H9 (cell line): ENCODE data around the gene DUSP21. TPM values are rescaled to one million over a fixed set of nuclear protein-coding genes. Genes with fewer than 3 reads are reported as not detected.

Experiments used
- DNase-seq: peaks from one replicate; pipeline ENCODE4 v3.0.0-alpha.2; 2017
- H2AFZ ChIP-seq: one replicate; pipeline ENCODE4 v1.6.1; 2013; ENCODE audit warnings: mild to moderate bottlenecking, low read length, control low read depth, moderate library complexity
- H2AK5ac ChIP-seq: 2 replicates; pipeline ENCODE4 v1.6.1; 2013; ENCODE audit warnings: low read length, control low read depth, mixed read lengths; ENCODE audit not compliant: insufficient read length
- H2BK120ac ChIP-seq: one replicate; pipeline ENCODE4 v1.6.1; 2013; ENCODE audit warnings: low read depth, mild to moderate bottlenecking, low read length, control low read depth, inconsistent platforms; ENCODE audit not compliant: poor library complexity, severe bottlenecking
- H2BK12ac ChIP-seq: 2 replicates; pipeline ENCODE4 v1.6.1; 2013; ENCODE audit warnings: low read length, control low read depth, mixed read lengths, low read depth; ENCODE audit not compliant: insufficient read length
- H2BK15ac ChIP-seq: 2 replicates; pipeline ENCODE4 v1.6.1; 2013; ENCODE audit warnings: low read depth, low read length, control low read depth
- H2BK20ac ChIP-seq: one replicate; pipeline ENCODE4 v1.6.1; 2013; ENCODE audit warnings: low read depth, mild to moderate bottlenecking, low read length, control low read depth, inconsistent platforms; ENCODE audit not compliant: poor library complexity, severe bottlenecking
- H2BK5ac ChIP-seq: 2 replicates; pipeline ENCODE4 v1.6.1; 2013; ENCODE audit warnings: low read length, control low read depth, mixed read lengths; ENCODE audit not compliant: insufficient read length
- H3K14ac ChIP-seq: 2 replicates; pipeline ENCODE4 v1.6.1; 2013; ENCODE audit warnings: low read length, control low read depth; ENCODE audit not compliant: insufficient read depth
- H3K18ac ChIP-seq: 2 replicates; pipeline ENCODE4 v1.6.1; 2013; ENCODE audit warnings: low read depth, mild to moderate bottlenecking, mixed read lengths, low read length, control low read depth; ENCODE audit not compliant: insufficient read length
- H3K23ac ChIP-seq: 2 replicates; pipeline ENCODE4 v1.6.1; 2013; ENCODE audit warnings: low read length, control low read depth, mixed read lengths, low read depth; ENCODE audit not compliant: insufficient read length
- H3K23me2 ChIP-seq: 2 replicates; pipeline ENCODE4 v1.6.1; 2013; ENCODE audit warnings: low read depth, mild to moderate bottlenecking, mixed read lengths, low read length, control low read depth; ENCODE audit not compliant: insufficient read length, poor library complexity, severe bottlenecking
- H3K27ac ChIP-seq: 2 replicates; pipeline ENCODE4 v1.5.1; 2013; ENCODE audit warnings: low read length, control low read depth, mixed read lengths, low read depth; ENCODE audit not compliant: insufficient read length
- H3K27me3 ChIP-seq: 2 replicates; pipeline ENCODE4 v1.6.1; 2013; ENCODE audit warnings: low read length, control low read depth, inconsistent platforms; ENCODE audit not compliant: insufficient read depth
- H3K4ac ChIP-seq: 2 replicates; pipeline ENCODE4 v1.6.1; 2013; ENCODE audit warnings: low read depth, mild to moderate bottlenecking, control low read depth, inconsistent platforms, low read length, moderate library complexity
- H3K4me1 ChIP-seq: 2 replicates; pipeline ENCODE4 v1.6.1; 2013; ENCODE audit warnings: low read length, control low read depth, inconsistent platforms; ENCODE audit not compliant: insufficient read depth
- H3K4me2 ChIP-seq: 2 replicates; pipeline ENCODE4 v1.6.1; 2013; ENCODE audit warnings: low read length, control low read depth, mixed read lengths; ENCODE audit not compliant: insufficient read length, insufficient read depth
- H3K56ac ChIP-seq: 2 replicates; pipeline ENCODE4 v1.6.1; 2013; ENCODE audit warnings: low read depth, mild to moderate bottlenecking, mixed read lengths, low read length, control low read depth; ENCODE audit not compliant: insufficient read length
- H3K79me1 ChIP-seq: 2 replicates; pipeline ENCODE4 v1.6.1; 2013; ENCODE audit warnings: low read depth, mild to moderate bottlenecking, moderate library complexity, low read length, control low read depth, inconsistent platforms; ENCODE audit not compliant: insufficient read depth, poor library complexity, severe bottlenecking
- H3K79me2 ChIP-seq: 2 replicates; pipeline ENCODE4 v1.6.1; 2013; ENCODE audit warnings: low read length, control low read depth, inconsistent platforms; ENCODE audit not compliant: insufficient read depth
- H3K9ac ChIP-seq: 2 replicates; pipeline ENCODE4 v1.6.1; 2013; ENCODE audit warnings: low read length, control low read depth, mixed read lengths; ENCODE audit not compliant: insufficient read length; ENCODE audit errors: extremely low read depth
- H3K9me3 ChIP-seq: one replicate; pipeline ENCODE4 v1.6.1; 2013; ENCODE audit warnings: low read depth, low read length, inconsistent platforms; ENCODE audit not compliant: control insufficient read depth
- H3T11ph ChIP-seq: one replicate; pipeline ENCODE4 v1.6.1; 2013; ENCODE audit warnings: mild to moderate bottlenecking, low read length, control low read depth, inconsistent platforms
- H4K20me1 ChIP-seq: one replicate; pipeline ENCODE4 v1.6.1; 2013; ENCODE audit not compliant: control insufficient read depth, insufficient read length, insufficient read depth
- H4K5ac ChIP-seq: 2 replicates; pipeline ENCODE4 v1.6.1; 2013; ENCODE audit warnings: low read depth, mild to moderate bottlenecking, mixed read lengths, low read length, control low read depth; ENCODE audit not compliant: insufficient read length
- H4K8ac ChIP-seq: replicated peaks from 2 replicates; pipeline ENCODE4 v1.6.1; 2013; ENCODE audit warnings: low read length, control low read depth, mixed read lengths, low read depth; ENCODE audit not compliant: insufficient read length
- H4K91ac ChIP-seq: 2 replicates; pipeline ENCODE4 v1.6.1; 2013; ENCODE audit warnings: low read depth, mild to moderate bottlenecking, moderate library complexity, mixed read lengths, low read length, control low read depth; ENCODE audit not compliant: insufficient read length
- H3K27ac Mint-ChIP-seq, 3 experiments: 2 replicates in 2 of 3; 3 replicates in 1 of 3; pipeline ENCODE4 v1.8.0; 2020 to 2021; ENCODE audit warnings: mixed read lengths in 3 of 3, mild to moderate bottlenecking in 1 of 3, moderate library complexity in 1 of 3
- H3K27me3 Mint-ChIP-seq: 2 replicates; pipeline ENCODE4 v1.8.0; 2021; ENCODE audit warnings: low read depth, mild to moderate bottlenecking, moderate library complexity, mixed read lengths
- H3K36me3 Mint-ChIP-seq, 3 experiments: 2 replicates in 2 of 3; 3 replicates in 1 of 3; pipeline ENCODE4 v1.8.0; 2020 to 2021; ENCODE audit warnings: low read depth in 3 of 3, mixed read lengths in 3 of 3; ENCODE audit not compliant: insufficient read depth in 1 of 3
- H3K4me1 Mint-ChIP-seq, 2 experiments: 2 replicates each; pipeline ENCODE4 v1.8.0; 2020; ENCODE audit warnings: mixed read lengths in 2 of 2
- H3K4me3 Mint-ChIP-seq, 2 experiments: 2 replicates in 1 of 2; 3 replicates in 1 of 2; pipeline ENCODE4 v1.8.0; 2020 to 2021; ENCODE audit warnings: mild to moderate bottlenecking in 2 of 2, mixed read lengths in 2 of 2, moderate library complexity in 1 of 2
- H3K9me3 Mint-ChIP-seq, 2 experiments: 2 replicates in 1 of 2; 3 replicates in 1 of 2; pipeline ENCODE4 v1.8.0; 2020; ENCODE audit warnings: mild to moderate bottlenecking in 2 of 2, mixed read lengths in 2 of 2, moderate library complexity in 1 of 2
- CTCF ChIP-seq: fragments of 200-600 bp; sonication (generic); conservative IDR thresholded peaks from 3 replicates; pipeline ENCODE4 v1.8.0; 2021; ENCODE audit warnings: antibody characterized with exemption, mild to moderate bottlenecking
- WGBS: extraction: QIAGEN DNeasy Blood & Tissue Kit; methylation state at CpG from one replicate; pipeline ENCODE4 v1.1.7; 2013; ENCODE audit warnings: missing lambda C conversion rate, low lambda C conversion rate, mixed read lengths; ENCODE audit not compliant: insufficient read length; ENCODE audit errors: extremely low coverage; 5-methylcytosine and 5-hydroxymethylcytosine counted together
- total RNA-seq: library from RNA; stranded (reverse); gene quantifications from 2 replicates; pipeline ENCODE4 v1.2.1, GENCODE V29; 2021

The DUSP21 gene
- total RNA-seq, 1 experiment from 2014 or later: not detected

- no peak overlapping the region for H2BK20ac ChIP-seq
- H3K56ac ChIP-seq: no peak overlapping the region
- no peaks in the 10 kb centered on the region for H3K27me3 ChIP-seq
- no peaks in the 10 kb centered on the region for H3K79me1 ChIP-seq
- WGBS: no CpG with 5 or more reads among the region's 10 CpGs
- H2BK5ac ChIP-seq: no peak overlapping the region
- no peak overlapping the region for H4K5ac ChIP-seq
- no peak overlapping the region for H2AK5ac ChIP-seq
- H3K23me2 ChIP-seq: no peaks in the 10 kb centered on the region
- no peak overlapping the region for H3K18ac ChIP-seq
- no peak overlapping the region for H3K4me3 Mint-ChIP-seq
- H3K4ac ChIP-seq: no peak overlapping the region
- no peak overlapping the region for H2BK12ac ChIP-seq
- no peak for TF ChIP-seq CTCF
- H4K8ac ChIP-seq: no peak overlapping the region
- H3K27me3 Mint-ChIP-seq: no peaks in the 10 kb centered on the region
- H3K9me3 ChIP-seq: peaks cover 42% of the 10 kb centered on the region
- DNase-seq: no peak
- H4K20me1 ChIP-seq: no peaks in the 10 kb centered on the region
- H3K36me3 Mint-ChIP-seq: peaks cover 0 to 1% (median 0%) of the 10 kb centered on the region in 3 experiments; a peak in 2 of 7 replicates
- H3K4me2 ChIP-seq: no peak overlapping the region
- no peaks in the 10 kb centered on the region for H3K4me1 ChIP-seq
- H3T11ph ChIP-seq: no peak overlapping the region
- H3K27ac Mint-ChIP-seq: no peak overlapping the region
- H3K4me1 Mint-ChIP-seq: no peaks in the 10 kb centered on the region
- H3K9ac ChIP-seq: no peak overlapping the region
- no peak overlapping the region for H3K23ac ChIP-seq
- no peak overlapping the region for H4K91ac ChIP-seq
- H3K27ac ChIP-seq: no peak overlapping the region
- no peak overlapping the region for H2BK15ac ChIP-seq
- H3K79me2 ChIP-seq: no peaks in the 10 kb centered on the region
- H2BK120ac ChIP-seq: no peak overlapping the region
- H2AFZ ChIP-seq: no peak overlapping the region
- no peak overlapping the region for H3K14ac ChIP-seq
- H3K9me3 Mint-ChIP-seq: peaks cover 69 to 72% of the 10 kb centered on the region in 2 experiments
These were observed 1.1 kb upstream of the DUSP21 start for GRCh38 chrX:44842550-44843317.
